Brain pericyte (primary cell): ENCODE data around the gene CAB39.

ENCODE experiments used
- DNase-seq: peaks from one replicate; pipeline ENCODE4 v3.0.0-alpha.2; 2012; ENCODE audit warnings: low read depth, low spot score

Gene CAB39

DNA sequence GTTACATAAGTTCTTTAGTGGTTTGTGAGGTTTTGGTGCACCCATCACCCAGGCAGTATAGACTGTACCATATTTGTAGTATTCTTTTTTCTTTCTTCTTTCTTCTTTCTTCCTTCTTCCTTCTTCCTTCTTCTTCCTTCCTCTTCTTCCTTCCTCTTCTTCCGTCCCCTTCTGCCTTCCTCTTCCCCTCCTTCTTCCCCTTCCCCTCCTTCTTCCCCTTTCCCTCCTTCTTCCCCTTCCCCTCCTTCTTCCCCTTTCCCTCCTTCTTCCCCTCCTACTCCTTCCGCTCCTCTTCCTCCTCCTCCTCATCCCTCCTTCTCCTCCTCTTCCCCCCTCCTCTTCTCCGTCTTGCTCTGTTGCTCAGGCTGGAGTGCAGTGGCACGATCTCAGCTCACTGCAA lies 41.6 kb downstream of the CAB39 start:
- no peak for DNase-seq

DNA sequence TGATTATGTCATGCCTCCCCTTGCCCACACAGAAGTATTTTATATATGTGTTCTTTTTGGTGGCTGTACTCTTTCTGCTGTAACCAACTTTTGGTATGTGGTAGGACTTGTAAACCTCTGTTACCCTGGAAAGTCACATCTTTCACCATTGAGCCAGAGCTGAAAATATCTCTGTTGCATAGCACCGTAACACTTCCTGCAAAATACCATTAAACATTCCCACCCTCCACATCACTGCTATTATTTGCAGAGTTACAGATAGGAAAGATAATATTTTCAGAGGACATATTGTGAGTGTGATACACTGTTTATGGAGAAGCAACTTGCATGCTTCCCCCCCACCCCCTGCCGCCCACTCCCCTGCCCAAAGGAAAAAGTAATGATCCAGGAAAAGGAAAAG lies 44.8 kb downstream of the CAB39 start:
- no peak for DNase-seq

DNA sequence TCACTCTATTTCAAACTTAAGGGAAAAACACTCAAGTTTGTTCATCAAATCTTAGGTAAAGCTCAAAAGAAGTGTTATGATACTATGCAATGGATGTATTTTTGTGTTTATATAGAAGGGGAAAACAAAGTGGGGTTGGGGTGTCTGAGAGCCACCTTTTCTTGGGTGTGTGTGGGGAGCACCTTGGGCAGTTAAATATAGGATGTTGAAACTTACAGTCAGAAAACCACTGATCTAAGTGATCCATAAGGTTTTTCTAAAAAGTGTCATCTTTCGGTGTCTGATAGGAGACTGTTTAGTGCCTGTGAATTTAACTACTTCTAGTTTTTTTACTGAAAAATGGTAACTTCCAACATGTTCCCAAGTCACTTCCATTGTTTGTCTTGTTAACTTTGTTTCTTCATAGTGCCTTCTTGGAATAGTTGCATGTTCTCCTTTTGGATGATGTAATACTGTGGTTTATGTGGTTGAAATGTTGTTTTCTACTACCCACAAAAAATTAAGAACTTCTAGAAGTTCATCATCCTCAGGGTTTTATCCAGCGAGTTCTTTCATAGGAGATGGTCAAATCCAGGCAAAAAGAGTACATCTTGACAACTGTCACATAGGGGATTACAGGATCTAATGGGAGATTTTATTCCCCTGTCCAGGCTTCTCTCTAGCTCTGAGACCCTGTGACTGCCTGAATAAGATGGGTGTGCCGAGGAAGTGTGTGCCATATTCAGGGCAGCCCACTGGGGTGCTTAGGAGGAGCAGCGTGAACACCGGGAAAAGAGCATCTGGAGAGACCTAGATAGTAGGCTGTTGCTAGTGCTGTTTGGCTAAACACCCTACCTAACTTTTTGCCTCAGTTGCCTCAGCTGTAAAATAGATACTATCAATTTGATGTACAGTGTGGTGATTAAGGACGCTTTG lies 46.2 kb downstream of the CAB39 start:
- peak; percentile 32 for DNase-seq

DNA sequence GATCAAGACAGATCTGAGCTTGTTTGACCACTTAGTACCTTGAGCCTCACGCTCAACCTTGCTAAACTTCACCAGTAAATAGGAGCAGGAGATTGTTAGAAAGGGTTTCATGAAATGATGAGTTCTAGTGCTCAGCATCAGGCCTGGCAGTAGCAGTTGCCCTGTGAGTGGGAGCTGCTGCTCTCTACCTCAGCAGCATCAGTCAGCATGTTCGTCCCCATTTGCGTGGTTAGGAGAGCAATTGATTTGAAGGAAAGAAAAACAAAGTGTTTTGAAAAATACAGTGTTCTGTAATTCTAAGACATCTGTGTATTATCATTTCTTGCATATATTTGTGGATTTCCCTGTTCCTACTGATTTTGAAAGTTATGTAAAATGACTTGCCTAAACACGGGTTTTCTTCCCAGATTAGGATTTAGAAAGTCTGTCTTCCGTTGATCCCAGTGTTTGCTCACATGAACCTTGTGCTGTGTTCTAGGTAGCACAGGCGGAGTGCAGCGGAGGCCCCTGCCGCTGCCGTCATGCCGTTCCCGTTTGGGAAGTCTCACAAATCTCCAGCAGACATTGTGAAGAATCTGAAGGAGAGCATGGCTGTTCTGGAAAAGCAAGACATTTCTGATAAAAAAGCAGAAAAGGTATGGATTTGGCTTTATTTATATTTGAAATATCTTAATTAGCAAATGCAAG lies 47.0 kb downstream of the CAB39 start:
- DNase-seq, result no peak

DNA sequence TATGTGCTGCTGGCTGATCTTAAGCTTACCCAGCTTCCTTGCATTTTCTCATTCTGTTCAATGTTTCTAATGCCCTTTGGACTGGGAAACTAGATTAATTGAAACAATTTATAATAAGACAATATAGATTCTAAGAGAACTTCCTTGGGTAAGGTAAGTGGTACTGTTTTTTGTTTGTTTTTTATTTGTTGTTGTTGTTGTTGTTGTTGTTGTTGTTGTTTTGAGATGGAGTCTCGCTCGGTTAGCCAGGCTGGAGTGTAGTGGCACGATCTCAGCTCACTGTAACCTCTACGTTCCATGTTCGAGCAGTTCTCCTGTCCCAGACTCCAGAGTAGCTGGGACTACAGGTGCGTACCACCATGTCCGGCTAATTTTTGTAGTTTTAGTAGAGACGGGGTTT lies 49.1 kb downstream of the CAB39 start:
- DNase-seq, result no peak

DNA sequence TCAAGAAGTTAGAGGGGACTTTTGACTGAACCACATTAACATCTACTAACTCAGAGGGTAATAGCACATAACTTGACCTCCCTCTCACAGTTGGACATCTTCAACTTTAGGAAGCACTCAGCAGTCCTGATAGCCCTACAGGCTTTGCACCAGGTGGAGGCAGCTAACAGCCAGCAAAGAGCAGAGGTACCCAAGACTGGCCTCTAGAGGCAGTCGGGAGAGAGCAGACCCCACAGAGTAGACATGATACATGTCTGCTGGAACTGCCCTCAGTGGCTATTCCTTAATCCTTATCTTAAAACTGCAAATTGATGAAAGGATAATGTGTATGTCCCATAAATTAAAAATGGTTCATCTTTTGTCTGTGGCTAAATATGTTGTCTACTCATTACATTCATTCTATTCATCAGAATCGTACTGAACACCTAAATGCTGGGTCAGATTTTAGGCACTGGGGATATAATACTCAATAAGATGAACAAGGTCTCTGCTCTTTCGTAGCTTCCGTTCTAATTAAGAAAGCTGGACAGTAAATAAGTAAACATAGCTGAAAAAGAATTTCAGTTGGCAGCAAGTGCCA lies 49.8 kb downstream of the CAB39 start:
- no peak for DNase-seq

DNA sequence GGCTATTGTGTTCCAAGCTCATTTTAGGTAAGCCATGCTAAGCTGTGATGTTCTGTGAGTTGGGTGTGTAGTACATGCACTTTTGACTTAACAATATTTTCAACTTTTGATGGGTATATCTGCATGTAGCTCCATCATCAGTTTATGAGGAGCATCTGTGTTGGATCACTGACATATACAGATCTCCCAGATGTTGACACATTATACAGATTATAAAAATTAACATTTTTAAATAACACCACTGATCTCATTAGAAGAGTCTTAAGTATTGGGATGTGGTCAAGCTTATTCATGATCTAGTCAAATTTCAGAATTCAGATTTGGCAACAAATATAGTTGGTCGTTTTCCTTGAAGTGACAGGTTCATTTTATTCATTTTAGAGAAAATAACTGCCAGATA lies 51.7 kb downstream of the CAB39 start:
- no peak for DNase-seq

DNA sequence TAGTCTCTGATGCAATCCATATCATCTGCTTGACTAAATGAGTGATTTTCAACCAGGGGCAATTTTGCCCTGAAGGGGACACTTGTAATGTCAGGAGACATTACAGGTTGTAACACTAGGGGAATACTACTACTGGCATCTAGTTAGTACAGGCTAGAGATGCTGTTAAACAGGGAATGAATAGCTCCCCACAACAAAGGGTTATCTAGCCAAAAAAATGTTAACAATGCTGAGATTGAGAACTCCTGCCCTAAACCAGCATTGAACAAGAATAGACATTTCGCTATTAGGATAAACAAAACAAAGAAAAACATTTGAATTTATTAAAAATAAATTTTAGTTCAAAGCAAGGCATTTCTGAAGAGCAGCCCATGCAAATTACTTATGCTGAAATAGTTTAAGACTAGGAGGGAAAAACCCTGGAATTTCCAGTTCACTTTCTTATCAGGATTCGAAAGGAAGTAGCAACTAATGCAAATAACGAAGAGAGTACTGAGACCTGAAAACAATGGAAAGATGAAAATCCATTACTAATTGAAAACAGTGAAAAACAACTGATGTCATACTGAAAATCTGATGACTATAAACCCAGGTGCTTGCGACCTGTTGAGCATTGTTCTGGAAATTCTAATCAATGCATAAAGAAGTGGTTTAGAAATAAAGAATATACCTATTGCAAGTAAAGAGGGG lies 53.1 kb downstream of the CAB39 start:
- DNase-seq, result no peak

DNA sequence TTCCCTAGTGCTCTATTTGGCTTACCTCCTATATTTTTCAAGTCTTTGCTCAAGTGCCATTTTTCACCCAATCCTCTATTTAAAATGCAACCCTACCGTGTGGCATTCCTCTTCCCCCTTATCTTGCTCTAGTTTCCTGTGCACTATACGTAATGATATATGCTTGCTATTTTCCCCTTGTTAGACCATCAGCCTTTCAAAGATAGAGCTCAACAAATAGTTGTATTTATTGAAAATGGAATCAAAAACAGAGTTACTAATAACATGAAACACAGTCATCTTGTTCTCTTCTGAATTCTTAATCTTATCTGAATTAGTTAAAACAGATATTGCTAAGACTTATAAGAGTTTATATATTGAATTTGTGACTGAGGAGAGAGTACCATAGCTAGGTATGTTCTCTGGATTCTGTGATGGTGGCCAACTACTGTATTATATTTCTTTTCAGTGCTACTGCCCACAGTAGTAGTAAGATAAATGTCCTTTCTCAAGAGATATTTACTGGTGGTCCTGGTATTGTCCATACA lies 55.3 kb downstream of the CAB39 start:
- no peak for DNase-seq

DNA sequence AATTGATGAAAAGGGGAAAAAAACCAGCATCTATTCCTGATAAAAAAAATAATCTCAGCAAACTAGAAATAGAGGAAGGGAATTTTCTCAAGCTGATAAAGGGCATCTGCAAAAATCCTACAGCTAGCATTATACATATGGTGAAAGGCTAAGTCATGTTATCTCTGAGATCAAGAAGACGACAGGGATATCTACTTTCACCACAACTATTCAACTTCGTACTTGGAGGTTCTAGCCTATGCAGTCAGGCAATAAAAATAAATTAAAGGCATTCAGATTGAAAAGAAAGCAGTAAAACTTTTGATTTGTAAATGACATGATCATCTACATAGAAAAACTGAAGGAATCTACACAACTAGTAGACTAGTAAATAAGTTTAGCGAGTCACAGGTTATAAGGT lies 58.2 kb downstream of the CAB39 start:
- no peak for DNase-seq

DNA sequence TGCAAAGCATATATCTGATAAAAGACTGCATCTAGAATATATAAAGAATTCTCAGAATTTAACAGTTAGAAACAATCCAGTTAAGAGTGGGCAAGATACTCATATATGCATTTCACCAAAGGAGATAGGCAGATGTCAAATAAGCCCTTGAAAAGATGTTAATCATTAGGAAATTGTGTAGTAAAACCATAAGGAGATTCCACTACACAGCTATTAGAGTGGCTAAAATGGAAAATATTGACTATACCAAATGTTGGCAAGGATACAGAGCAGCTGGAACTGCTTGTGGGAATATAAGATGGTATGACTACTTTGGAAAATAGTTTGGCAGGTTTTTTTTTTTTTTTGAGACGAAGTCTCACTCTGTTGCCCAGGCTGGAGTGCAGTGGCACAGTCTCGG lies 59.5 kb downstream of the CAB39 start:
- DNase-seq, result no peak

DNA sequence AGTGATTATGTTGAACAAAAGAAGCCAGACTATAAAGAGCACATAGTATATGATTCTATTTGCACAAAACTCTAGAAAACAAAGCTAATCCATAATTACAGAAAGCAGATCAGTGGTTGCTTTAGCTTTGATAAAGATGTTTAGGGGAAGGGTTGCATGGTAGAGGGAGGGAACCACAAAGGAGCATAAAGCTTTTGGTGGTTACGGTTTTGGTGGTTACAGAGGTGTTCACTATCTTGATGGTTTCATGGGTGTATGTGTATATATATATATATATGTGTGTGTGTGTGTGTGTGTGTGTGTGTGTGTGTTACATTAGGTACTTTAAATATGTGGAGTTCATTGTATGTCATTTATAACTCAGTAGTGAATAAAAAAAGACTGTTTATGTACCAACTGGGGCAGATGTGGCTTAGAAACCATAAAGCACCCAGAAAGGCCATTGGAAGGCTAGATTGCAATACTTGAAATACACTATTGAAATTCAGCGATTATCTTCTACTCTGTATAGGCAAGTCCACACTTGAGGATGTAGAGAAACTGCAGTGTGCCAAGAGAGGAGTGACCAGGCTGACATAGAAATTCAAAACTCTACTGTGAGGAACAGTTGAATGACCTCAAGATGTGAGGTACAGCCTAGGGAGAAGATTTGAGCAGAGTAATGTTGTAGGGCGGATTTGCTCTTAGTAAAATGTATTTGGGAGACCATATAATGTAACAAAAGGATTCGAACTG lies 60.6 kb downstream of the CAB39 start:
- no peak for DNase-seq

DNA sequence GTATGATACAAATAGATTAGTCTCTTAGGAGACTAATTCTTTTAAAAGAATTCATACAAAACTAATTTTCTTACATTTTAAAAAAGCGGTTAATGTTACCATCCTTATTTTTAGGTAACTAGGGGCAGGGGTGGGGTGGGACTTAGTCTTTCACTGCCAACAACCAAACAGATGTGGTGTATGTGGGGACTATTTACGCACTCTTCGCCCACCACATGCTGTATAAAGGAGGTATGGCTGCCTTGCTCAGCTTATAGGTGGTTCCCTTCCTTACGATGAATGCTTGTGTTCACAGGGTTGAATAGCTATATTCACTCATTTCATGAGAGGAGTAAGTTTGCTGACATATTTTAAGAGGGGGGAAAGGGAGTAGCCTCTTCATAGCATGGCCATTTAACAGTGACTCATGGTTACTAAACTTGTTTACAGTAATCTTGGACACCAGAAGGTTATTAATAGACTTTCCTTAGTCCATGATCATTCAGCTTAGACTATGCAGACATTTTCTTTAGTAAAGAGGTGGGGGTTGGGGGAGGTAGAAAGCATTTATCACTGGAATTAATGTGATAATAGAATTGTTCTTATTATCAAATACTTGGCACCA lies 61.8 kb downstream of the CAB39 start:
- no peak for DNase-seq

DNA sequence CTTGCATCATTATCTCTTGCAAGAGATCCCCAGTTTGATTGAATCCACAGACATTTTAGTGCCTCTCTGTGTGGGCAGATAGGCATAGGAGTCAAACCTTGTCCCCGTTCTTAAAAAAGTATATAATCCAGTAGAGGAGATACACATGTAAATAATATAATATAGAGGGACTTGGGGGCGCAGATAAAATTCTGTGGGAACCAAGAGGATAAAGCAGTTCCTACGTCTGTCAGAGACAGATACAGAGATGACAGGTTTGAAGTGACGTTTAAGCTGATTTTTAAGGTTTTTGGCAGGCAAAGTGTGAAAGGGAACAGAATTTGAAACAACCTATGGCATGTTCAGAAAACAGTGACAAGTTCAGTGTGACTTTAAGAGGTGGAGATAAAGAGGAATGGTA lies 63.1 kb downstream of the CAB39 start:
- DNase-seq, result no peak

DNA sequence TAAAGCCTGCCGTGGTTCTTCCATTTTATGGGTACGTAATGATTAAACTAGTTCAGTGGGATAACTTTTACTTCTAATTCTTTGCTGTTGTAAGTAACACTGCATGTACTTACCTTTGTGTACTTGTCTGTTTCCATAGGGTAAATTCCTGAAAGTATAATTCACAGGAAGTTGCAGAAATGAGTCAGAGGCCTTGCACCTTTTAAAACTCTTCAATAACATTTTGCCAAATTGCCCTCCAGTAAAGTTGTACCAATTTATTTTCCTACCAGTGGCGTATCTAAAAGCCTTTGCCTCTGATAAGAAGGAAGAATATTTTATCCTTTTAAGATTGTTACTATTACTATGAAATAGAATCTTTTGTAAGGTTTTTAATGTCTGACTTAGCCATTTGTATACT lies 65.1 kb downstream of the CAB39 start:
- no peak for DNase-seq

DNA sequence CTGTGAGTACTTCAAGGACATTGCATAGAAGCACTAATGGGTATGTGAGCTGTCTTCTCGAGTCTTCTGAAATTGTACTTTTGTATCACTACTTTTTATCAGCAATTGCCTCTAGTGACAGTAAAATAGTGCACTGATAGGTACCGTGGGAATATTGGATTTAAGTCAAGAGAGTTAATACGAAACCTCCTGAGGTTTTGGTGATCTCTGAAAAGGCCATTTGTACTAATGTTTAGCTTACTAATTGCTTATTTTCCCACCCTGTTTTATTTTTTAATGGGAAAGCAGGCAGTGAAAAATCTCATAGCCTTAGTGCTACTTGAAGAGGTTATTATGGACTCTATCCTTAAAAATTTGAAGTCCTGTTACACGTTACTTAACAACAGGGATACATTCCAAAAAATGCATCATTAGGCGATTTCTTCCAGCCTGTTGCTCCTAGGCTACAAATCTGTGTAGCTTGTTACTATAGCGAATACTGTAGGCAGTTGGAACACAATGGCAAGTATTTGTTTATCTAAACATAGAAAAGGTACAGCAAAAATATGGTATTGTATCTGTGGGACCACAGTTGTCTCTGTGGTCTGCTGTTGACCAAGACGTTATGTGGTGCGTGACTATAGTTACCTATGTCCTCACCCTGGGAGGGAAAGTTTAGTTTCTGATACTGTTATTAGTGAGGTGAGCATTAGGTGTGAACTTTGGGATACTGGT lies 65.9 kb downstream of the CAB39 start:
- DNase-seq, result no peak

DNA sequence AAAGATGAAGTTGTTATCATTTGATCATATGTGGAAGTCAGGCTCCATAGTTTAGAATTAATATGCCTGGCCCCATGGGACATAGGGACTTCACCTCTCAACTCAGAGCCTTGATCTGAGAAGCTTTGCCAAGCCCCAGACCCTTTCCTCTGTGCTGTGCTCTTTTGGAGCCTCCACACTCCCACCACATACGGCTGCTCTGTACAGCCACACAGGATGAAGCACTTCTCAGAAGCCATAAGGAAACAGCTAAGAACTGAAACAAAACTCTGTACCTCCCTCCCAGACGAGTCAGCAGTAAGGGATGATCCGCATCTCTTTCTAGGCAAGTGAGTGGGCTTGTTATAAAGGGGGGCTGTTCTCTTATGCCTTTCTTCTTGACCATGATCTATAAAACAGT lies 66.5 kb downstream of the CAB39 start:
- DNase-seq, result no peak

DNA sequence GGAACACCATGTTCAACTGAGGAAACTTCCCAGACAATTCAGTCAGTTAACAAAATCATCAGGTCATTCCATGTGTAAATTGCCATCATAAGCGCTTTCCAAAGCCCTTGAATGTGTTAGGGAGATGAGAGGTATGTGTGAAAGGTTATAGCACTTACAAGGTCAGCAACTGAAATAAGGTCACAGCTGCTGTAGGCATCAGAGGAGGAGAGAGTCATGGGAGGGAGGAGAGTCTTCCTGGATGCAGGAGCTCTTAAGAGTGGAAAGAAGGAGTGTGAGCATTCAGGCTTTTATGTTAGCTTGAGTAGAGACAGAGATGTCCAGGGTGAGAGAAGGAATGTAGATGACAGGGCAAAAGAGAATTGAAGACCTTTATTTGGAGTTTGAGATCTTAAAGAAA lies 67.0 kb downstream of the CAB39 start:
- DNase-seq, result no peak

DNA sequence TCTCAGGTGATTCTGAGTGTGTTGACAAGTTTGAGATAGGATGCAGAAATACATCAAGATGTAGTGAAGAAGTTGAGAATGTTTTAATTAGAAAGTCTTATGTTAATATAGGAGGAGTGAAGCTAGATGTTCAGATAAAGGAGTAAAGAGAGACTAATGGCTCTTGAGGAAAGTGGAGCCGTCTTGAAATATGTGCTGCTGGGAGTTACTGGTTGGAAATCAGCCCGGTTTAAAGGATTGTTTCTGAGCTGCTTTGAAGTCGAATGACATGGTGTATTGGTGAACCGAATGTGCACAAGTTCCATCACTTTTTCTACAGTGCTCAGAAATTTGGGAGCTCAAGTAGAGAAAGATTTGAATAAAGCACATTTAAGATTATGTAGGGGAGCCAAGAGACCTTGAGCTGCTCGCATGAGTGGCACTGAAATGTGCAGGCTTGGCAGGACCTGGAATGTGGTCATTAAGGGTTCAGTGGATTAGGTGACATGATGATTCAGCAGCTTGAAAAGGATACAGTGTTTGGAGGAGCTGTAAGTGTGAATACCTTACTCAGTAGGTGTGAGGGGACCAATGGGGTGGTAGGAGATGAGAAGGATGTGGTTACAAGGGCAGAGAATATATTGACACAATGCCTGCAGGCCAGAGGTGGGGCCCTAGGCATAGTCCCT lies 68.6 kb downstream of the CAB39 start:
- DNase-seq, result no peak

DNA sequence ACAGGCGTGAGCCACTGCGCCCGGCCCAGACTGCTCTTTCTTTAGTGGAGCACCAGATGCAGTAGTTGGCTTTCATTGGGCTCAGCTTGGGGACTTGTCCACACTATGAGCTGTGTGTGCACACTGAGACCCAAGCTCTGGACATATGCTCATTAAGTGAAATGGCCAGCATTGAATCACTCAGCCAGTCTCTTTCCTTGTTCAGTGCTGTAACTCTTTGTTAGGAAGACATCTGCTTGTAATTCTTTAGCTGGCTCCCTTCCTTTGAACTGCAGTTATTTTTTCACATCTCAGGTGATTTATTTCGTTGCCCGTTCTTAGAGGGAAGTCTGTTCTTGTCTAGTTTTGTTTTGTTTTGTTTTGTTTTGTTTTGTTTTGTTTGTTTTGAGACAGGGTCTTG lies 70.5 kb downstream of the CAB39 start:
- DNase-seq, result no peak
